Fibroblast of mammary gland (primary cell): ENCODE results near the gene LARGE1.

Experiments
- DNase-seq: peaks from one replicate; pipeline ENCODE4 v3.0.0-alpha.2; 2010; ENCODE audit warnings: low read depth
- H3K4me3 ChIP-seq: 2 replicates; pipeline ENCODE4 v1.5.1; 2011; ENCODE audit warnings: low read depth, mild to moderate bottlenecking, low read length, moderate library complexity; ENCODE audit not compliant: control insufficient read depth
- TF ChIP-seq, protein P1 (sequence below): conservative IDR thresholded peaks from 2 replicates; pipeline ENCODE4 v1.5.1; 2011; ENCODE audit warnings: low read depth, low read length, inconsistent platforms; ENCODE audit not compliant: control insufficient read depth, insufficient read depth

Gene LARGE1

DNA sequence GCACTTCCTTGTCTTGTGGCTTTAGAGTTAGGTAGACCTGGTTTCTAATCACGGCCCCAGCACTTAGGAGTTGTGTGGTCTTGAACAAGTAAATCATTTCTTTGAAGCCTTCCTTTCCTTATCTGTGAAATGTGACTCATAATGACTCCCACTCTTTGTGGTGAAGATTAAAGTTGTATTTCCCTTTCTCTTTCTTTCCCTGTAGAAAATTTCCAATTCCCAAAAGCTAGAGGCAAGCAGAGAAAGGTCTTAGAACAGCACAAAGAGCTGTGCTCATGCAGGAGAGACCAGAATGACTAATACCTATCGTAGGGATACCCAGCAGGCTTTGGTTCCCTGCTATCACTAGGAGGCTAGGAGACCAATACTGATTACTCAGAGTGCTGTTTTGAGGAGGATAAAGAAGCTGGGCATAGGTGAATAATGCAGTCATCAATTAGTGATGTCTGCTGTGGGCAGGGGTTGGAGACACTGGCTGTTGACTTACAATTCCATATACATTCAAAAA, 591.4 kb downstream of the LARGE1 start:
- peak; percentile 66 for DNase-seq
- TF ChIP-seq, protein P1, sequence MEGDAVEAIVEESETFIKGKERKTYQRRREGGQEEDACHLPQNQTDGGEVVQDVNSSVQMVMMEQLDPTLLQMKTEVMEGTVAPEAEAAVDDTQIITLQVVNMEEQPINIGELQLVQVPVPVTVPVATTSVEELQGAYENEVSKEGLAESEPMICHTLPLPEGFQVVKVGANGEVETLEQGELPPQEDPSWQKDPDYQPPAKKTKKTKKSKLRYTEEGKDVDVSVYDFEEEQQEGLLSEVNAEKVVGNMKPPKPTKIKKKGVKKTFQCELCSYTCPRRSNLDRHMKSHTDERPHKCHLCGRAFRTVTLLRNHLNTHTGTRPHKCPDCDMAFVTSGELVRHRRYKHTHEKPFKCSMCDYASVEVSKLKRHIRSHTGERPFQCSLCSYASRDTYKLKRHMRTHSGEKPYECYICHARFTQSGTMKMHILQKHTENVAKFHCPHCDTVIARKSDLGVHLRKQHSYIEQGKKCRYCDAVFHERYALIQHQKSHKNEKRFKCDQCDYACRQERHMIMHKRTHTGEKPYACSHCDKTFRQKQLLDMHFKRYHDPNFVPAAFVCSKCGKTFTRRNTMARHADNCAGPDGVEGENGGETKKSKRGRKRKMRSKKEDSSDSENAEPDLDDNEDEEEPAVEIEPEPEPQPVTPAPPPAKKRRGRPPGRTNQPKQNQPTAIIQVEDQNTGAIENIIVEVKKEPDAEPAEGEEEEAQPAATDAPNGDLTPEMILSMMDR, result no peak
- no peak overlapping the region for H3K4me3 ChIP-seq

DNA sequence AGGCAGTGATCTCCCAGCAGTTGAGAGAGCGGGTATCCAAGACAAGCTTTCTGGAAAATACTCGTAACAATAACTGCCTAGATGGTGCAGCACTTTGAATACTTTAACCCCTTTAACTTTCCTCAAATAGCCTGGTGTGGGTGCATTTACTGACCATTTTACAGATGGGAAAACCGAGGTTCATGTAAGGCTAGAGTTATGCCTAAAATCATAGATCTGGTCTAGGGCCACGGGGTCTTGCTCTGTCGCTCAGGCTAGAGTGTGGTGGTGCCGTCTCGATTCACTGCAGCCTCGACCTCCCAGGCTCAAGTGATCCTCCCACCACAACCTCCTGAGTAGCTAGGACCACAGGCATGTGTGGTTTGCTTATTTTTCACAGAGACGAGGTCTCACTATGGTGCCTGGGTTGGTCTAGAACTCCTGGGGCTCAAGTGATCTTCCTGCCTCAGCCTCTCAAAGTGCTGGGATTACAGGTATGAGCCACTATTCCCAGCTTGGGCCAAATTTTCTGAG, 592.9 kb downstream of the LARGE1 start:
- TF ChIP-seq, protein P1, result no peak
- H3K4me3 ChIP-seq, result no peak overlapping the region
- DNase-seq, result no peak

DNA sequence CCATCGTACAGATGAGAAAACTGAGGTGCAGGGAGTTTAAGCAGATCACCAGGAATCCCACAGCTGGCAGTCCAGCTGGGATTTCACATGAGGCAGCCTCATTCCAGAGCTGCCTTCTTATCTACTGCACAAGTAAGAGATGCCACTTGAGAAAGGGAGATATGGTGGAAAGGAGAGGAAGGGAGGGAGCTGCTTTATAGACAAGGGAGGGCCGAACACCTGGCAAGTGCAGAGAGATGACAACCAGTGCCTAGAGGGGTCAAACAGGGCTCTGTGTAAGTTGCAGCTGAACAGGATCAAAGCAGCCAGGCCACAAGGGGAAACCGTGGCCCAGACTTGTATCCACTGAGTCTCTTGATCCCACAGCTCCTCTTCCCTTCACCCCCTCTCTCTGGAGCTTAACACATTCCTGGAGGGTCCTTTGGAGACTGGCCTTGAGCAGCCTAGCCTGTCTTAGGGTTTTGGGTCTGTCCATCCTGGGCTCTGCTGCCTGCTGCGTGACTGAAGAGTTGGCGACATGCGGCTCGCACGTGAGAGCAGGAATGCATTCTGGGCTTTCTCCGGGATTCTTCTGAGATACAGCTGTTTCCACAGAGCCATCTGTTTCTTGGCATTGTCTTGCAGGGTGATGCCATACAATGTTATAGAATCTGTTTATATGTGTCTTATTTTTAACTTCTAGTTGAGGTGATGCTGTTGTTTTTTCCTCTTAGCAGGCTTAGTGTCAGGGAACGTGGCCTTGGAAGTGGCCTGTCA, 593.6 kb downstream of the LARGE1 start:
- no peak for DNase-seq
- no peak overlapping the region for H3K4me3 ChIP-seq
- TF ChIP-seq, protein P1, result no peak

DNA sequence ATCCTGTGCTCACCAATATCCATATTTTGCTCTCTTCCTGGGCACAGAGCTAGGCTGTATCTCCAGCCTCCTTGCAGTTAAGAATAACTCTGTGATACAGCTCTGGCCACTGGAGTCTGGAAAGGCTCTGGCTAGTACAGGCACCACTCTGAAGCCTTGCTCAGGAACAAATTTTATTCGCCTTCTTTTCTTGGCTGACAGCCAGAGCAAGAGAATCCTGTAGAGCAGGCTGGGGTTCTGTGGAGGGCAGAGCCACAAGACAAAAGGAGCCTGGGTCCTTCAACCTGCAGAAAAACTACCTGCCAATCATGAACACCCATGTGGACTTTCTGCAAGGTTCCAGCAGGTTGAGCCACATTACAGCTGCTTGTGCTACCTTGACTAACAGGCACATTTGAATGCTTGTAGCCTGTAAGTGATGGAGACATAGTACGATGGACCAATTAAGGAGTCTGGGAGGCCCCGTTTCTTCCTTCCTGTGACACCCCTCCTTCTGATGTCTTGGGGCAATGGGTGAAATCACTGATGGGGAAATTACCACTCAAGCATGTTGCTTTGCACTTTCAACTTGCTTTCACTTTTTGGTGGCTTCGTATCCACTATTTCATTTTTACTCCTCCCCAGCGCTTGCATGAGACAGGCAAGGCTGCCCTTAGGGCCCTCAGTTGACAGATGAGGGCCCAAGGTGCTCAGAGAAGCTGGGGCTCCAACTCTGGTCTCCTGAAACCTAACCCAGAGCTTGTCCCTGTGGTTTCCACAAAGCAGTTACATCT, 594.9 kb downstream of the LARGE1 start:
- TF ChIP-seq, protein P1, result no peak
- no peak overlapping the region for H3K4me3 ChIP-seq
- no peak for DNase-seq

DNA sequence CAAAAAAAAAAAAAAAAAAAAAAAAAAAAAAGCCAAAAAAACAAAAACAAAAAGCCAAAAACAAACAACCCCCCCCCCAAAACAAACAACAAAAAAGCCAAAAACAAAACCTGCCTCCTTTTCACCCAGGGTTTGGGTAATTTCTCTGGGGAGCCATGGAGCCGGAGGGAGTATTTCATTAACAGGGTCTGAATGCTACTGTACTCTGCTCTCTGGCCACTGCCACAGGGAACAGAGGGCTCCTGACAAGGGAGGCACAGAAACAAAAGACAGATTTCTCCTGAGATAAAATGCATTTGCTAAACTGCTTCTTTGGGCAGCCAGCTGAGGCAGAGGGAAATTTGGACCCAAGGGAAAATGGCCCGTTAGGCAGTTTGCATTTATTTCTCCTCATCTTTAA, 596.0 kb downstream of the LARGE1 start:
- TF ChIP-seq, protein P1, result no peak
- no peak for DNase-seq
- H3K4me3 ChIP-seq, result no peak overlapping the region

DNA sequence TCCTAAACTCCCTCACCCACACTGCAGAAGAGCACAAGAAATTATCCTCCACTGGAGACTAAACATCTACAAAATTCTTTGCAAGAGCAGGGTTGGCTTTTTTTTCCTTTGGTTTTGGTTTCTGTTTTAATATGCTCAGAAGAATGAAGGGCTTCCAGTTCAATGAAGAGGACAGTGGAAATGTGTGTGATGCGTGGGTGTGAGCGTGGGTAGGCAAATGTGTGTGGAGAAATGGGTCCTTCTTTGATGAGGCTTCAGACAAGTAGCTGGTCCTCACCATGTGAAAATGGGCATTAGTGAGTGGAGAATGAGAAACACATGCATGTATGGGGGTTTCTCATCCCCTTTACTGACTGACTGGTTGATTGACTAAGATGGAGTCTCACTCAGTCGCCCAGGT, 598.8 kb downstream of the LARGE1 start:
- DNase-seq, result no peak
- TF ChIP-seq, protein P1, result no peak
- H3K4me3 ChIP-seq, result no peak overlapping the region
